CD8-positive, alpha-beta memory T cell (primary cell): ENCODE measurements around the gene WDCP. TPM values are rescaled to one million over a fixed set of nuclear protein-coding genes. Genes with fewer than 3 reads are reported as not detected.

Experiments
- CTCF ChIA-PET: fragments of 350-600 bp; sonication (Branson Sonifier 250); formaldehyde crosslinking; loops from one replicate; lab custom pipeline; 2021; ENCODE audit warnings: antibody characterized with exemption; lab: Charles Lee
- POLR2A ChIA-PET: fragments of 350-600 bp; sonication (Branson Sonifier 250); formaldehyde crosslinking; loops from one replicate; lab custom pipeline; 2021; ENCODE audit warnings: antibody characterized with exemption; lab: Charles Lee
- DNase-seq, 5 donors: peaks; one replicate each; pipeline versions ENCODE4 v3.0.0 to v3.0.0-alpha.2; 2020 to 2022; ENCODE audit warnings: mixed read lengths in 1 of 5
- H3K27ac ChIP-seq: one replicate; pipeline ENCODE4 v1.7.0; 2013; ENCODE audit warnings: low read depth, mild to moderate bottlenecking, low read length, moderate library complexity
- H3K27me3 ChIP-seq: 2 replicates; pipeline ENCODE4 v1.7.0; 2013; ENCODE audit warnings: low read length, mild to moderate bottlenecking; ENCODE audit not compliant: insufficient read depth, poor library complexity, severe bottlenecking
- H3K36me3 ChIP-seq: 2 replicates; pipeline ENCODE4 v1.7.0; 2013; ENCODE audit warnings: mild to moderate bottlenecking, low read length, moderate library complexity; ENCODE audit not compliant: insufficient read depth
- H3K4me1 ChIP-seq: 2 replicates; pipeline ENCODE4 v1.7.0; 2013; ENCODE audit warnings: mild to moderate bottlenecking, low read length, moderate library complexity; ENCODE audit not compliant: insufficient read depth
- H3K4me3 ChIP-seq: 2 replicates; pipeline ENCODE4 v1.7.0; 2013; ENCODE audit warnings: mild to moderate bottlenecking, low read length
- H3K9me3 ChIP-seq: 2 replicates; pipeline ENCODE4 v1.7.0; 2013; ENCODE audit warnings: mild to moderate bottlenecking, low read length
- H3K27ac Mint-ChIP-seq, 8 donors: one replicate each; pipeline ENCODE4 v1.8.0; 2020 to 2021; ENCODE audit warnings: mixed read lengths in 8 of 8, mild to moderate bottlenecking in 6 of 8, inconsistent platforms in 3 of 8, moderate library complexity in 3 of 8
- H3K27me3 Mint-ChIP-seq, 2 donors: one replicate each; pipeline ENCODE4 v1.8.0; 2020 to 2021; ENCODE audit warnings: mixed read lengths in 2 of 2, mild to moderate bottlenecking in 1 of 2, moderate library complexity in 1 of 2
- H3K36me3 Mint-ChIP-seq, 3 donors: one replicate each; pipeline ENCODE4 v1.8.0; 2020 to 2021; ENCODE audit warnings: mixed read lengths in 3 of 3, inconsistent platforms in 1 of 3, mild to moderate bottlenecking in 1 of 3
- H3K4me1 Mint-ChIP-seq, 3 donors: one replicate each; pipeline ENCODE4 v1.8.0; 2020 to 2021; ENCODE audit warnings: mixed read lengths in 3 of 3, inconsistent platforms in 1 of 3, mild to moderate bottlenecking in 1 of 3
- H3K4me3 Mint-ChIP-seq, 7 donors: one replicate each; pipeline ENCODE4 v1.8.0; 2020 to 2021; ENCODE audit warnings: mixed read lengths in 7 of 7, mild to moderate bottlenecking in 6 of 7, moderate library complexity in 4 of 7, inconsistent platforms in 2 of 7
- H3K9me3 Mint-ChIP-seq, 5 donors: one replicate each; pipeline ENCODE4 v1.8.0; 2020 to 2022; ENCODE audit warnings: mixed read lengths in 5 of 5, mild to moderate bottlenecking in 3 of 5, moderate library complexity in 2 of 5, inconsistent platforms in 1 of 5
- polyA plus RNA-seq: library from polyadenylated mRNA; unstranded; fragments of 300-500 nt; fragmentation: Illumina TruSeq; gene quantifications from one replicate; pipeline ENCODE4 v1.2.3, GENCODE V29; 2021
- total RNA-seq, 2 experiments: library from RNA; stranded (reverse); gene quantifications; one replicate each; pipeline ENCODE4 v1.2.3, GENCODE V29; 2021

WDCP gene
- total and polyA plus RNA-seq, 3 experiments from 2014 or later, result 4.3 to 31.9 (median 29.4) TPM

- Mint-ChIP-seq H3K27me3 (peaks cover 25 to 46% of the 10 kb centered on the region in 2 donors), H3K4me1 (peaks cover 9 to 15% (median 9%) of the 10 kb centered on the region in 3 donors), H3K27ac (peak overlapping the region in 1 of 8 donors; percentile 35), H3K4me3 (peak overlapping the region in 2 of 7 donors; percentile 7 to 30), H3K9me3 (no peaks in the 10 kb centered on the region), H3K36me3 (peaks cover 0 to 1% (median 0%) of the 10 kb centered on the region in 3 donors)
- no peak overlapping the region for H3K4me3 ChIP-seq
- ChIA-PET CTCF (no interaction called here), POLR2A (no interaction called here)
- no peak for DNase-seq
- H3K36me3 ChIP-seq, result no peaks in the 10 kb centered on the region
- peak overlapping the region; percentile 82 for H3K27ac ChIP-seq
- H3K9me3 ChIP-seq, result no peaks in the 10 kb centered on the region
- peaks cover 10% of the 10 kb centered on the region for H3K27me3 ChIP-seq
- H3K4me1 ChIP-seq, result no peaks in the 10 kb centered on the region
These were observed 35.7 kb downstream of the WDCP start for GRCh38 chr2:24011250-24012104.

- Histone ChIP-seq H3K4me1 (no peaks in the 10 kb centered on the region), H3K9me3 (no peaks in the 10 kb centered on the region), H3K27me3 (peaks cover 10% of the 10 kb centered on the region), H3K27ac (peak overlapping the region; percentile 82), H3K4me3 (no peak overlapping the region), H3K36me3 (no peaks in the 10 kb centered on the region)
- Mint-ChIP-seq H3K4me1 (peaks cover 9 to 15% (median 9%) of the 10 kb centered on the region in 3 donors), H3K27me3 (peaks cover 25 to 46% of the 10 kb centered on the region in 2 donors), H3K27ac (peak overlapping the region in 1 of 8 donors; percentile 81), H3K9me3 (no peaks in the 10 kb centered on the region), H3K4me3 (peak overlapping the region in 2 of 7 donors; percentile 23 to 24), H3K36me3 (peaks cover 0 to 1% (median 0%) of the 10 kb centered on the region in 3 donors)
- ChIA-PET CTCF (no interaction called here), POLR2A (no interaction called here)
- DNase-seq, result no peak
These were observed 36.5 kb downstream of the WDCP start for GRCh38 chr2:24010477-24011249.

- Mint-ChIP-seq H3K36me3 (peaks cover 0 to 1% (median 0%) of the 10 kb centered on the region in 3 donors), H3K4me3 (peak within 1 kb of the TSS in 4 of 7 donors; percentile 18 to 55 (median 34)), H3K27ac (peak within 1 kb of the TSS in 1 of 8 donors; percentile 81), H3K9me3 (no peaks in the 10 kb centered on the region), H3K27me3 (peaks cover 25 to 46% of the 10 kb centered on the region in 2 donors), H3K4me1 (peaks cover 9 to 15% (median 9%) of the 10 kb centered on the region in 3 donors)
- H3K27me3 ChIP-seq, result peaks cover 10% of the 10 kb centered on the region
- no peak within 1 kb of the TSS for H3K4me3 ChIP-seq
- CTCF ChIA-PET, result no interaction called here
- no peaks in the 10 kb centered on the region for H3K4me1 ChIP-seq
- H3K27ac ChIP-seq, result peak within 1 kb of the TSS; percentile 82
- POLR2A ChIA-PET, result no interaction called here
- DNase-seq, result no peak
- H3K9me3 ChIP-seq, result no peaks in the 10 kb centered on the region
- H3K36me3 ChIP-seq, result no peaks in the 10 kb centered on the region
These were observed 37.3 kb downstream of the WDCP start, which contains the start of gene MFSD2B for GRCh38 chr2:24009680-24010476. TSS of gene MFSD2B (plus strand) at chr2:24010085. CDS start at chr2:24010097, 12 bp downstream.

DNA sequence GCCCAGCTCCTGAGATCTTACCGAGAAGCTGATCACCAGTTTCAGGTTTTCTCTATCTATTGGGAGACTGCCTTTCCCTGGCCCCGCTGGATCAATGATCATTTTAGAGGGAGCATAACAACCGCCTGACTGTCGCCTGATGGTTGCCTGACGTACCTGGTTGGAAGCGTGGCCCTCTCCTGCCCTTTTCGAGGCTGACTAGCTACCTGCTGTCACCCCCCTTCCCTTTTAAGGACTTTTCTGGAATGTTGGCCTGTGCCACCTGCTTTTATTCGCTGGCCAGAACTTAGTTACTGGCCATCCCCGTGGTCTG is 37.9 kb downstream of the WDCP start:
- Histone ChIP-seq H3K36me3 (no peaks in the 10 kb centered on the region), H3K27ac (peak overlapping the region; percentile 82), H3K27me3 (peaks cover 10% of the 10 kb centered on the region), H3K4me3 (no peak overlapping the region), H3K4me1 (no peaks in the 10 kb centered on the region), H3K9me3 (no peaks in the 10 kb centered on the region)
- Mint-ChIP-seq H3K9me3 (no peaks in the 10 kb centered on the region), H3K27me3 (peaks cover 25 to 42% of the 10 kb centered on the region in 2 donors), H3K36me3 (no peaks in the 10 kb centered on the region), H3K4me3 (peak overlapping the region in 3 of 7 donors; percentile 18 to 55 (median 26)), H3K4me1 (peaks cover 9 to 15% (median 9%) of the 10 kb centered on the region in 3 donors), H3K27ac (peak overlapping the region in 1 of 8 donors; percentile 19)
- ChIA-PET POLR2A (no interaction called here), CTCF (no interaction called here)
- no peak for DNase-seq

DNA sequence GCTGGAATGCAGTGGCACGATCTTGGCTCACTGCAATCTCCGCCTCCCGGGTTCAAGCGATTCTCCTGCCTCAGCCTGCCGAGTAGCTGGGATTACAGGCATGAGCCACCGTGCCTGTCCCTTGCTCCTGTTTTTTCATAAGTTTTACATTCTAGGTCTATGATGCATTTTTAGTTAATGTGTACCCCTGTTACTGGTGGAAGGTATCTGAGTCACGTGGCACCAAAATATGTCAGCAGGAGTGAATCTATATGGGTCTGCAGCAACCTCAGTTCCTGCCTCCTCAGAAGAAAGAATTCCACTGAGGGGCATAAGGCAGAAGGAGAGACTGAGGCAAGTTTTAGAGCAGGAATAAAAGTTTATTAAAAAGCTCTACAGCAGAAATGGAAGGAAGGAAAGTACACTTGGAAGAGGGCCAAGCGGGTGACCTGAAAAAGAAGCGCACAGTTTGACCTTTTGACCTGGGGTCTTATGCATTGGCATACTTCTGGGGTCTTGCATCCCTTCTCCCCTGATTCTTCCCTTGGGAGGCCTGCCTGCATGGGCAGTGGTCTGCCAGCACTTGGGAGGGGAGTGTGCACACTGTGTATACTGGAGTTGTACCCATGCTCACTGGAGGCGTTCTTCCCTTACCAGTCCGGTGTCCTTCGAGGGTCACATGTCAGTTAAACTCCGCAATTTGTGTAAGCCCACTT is 38.4 kb downstream of the WDCP start:
- H3K36me3 ChIP-seq, result no peaks in the 10 kb centered on the region
- H3K4me3 ChIP-seq, result no peak overlapping the region
- H3K4me1 ChIP-seq, result no peaks in the 10 kb centered on the region
- Mint-ChIP-seq H3K27ac (no peak overlapping the region), H3K27me3 (peaks cover 25 to 41% of the 10 kb centered on the region in 2 donors), H3K9me3 (no peaks in the 10 kb centered on the region), H3K36me3 (no peaks in the 10 kb centered on the region), H3K4me1 (peaks cover 9 to 15% (median 9%) of the 10 kb centered on the region in 3 donors), H3K4me3 (peak overlapping the region in 4 of 7 donors; percentile 18 to 55 (median 34))
- no peaks in the 10 kb centered on the region for H3K9me3 ChIP-seq
- ChIA-PET CTCF (no interaction called here), POLR2A (no interaction called here)
- peaks cover 10% of the 10 kb centered on the region for H3K27me3 ChIP-seq
- no peak for DNase-seq
- H3K27ac ChIP-seq, result peak overlapping the region; percentile 82

- Mint-ChIP-seq H3K27ac (no peak overlapping the region), H3K4me3 (no peak overlapping the region), H3K9me3 (no peaks in the 10 kb centered on the region), H3K36me3 (peaks cover 0 to 4% (median 0%) of the 10 kb centered on the region in 3 donors), H3K27me3 (peaks cover 23 to 31% of the 10 kb centered on the region in 2 donors), H3K4me1 (peaks cover 9 to 15% (median 9%) of the 10 kb centered on the region in 3 donors)
- POLR2A ChIA-PET, result no interaction called here
- DNase-seq, result no peak
- H3K4me3 ChIP-seq, result no peak overlapping the region
- H3K27ac ChIP-seq, result no peak overlapping the region
- no peaks in the 10 kb centered on the region for H3K9me3 ChIP-seq
- H3K36me3 ChIP-seq, result no peaks in the 10 kb centered on the region
- H3K27me3 ChIP-seq, result peaks cover 10% of the 10 kb centered on the region
- CTCF ChIA-PET, result no interaction called here
- H3K4me1 ChIP-seq, result no peaks in the 10 kb centered on the region
These were observed 39.5 kb downstream of the WDCP start for GRCh38 chr2:24007693-24008092.

DNA sequence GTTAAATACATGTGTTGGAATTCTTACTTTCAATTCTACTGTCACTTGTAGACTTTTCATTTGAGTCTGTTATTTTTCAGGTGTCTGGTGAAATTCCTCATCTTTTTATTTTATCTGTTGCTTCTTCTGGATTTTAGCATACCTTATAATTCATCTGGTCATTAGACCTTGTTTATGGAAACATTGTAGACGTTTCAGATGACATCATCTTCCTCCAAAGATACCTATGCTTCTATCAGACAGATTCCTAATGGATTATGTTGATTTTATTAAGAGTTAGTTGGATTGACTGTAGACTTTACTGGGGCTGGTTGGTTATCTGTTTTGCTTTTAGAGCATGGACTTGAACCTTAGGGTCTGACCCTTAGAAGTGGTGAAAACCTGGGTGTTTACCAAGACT is 52.6 kb downstream of the WDCP start:
- Histone ChIP-seq H3K9me3 (no peaks in the 10 kb centered on the region), H3K4me1 (no peaks in the 10 kb centered on the region), H3K4me3 (no peak overlapping the region), H3K36me3 (no peaks in the 10 kb centered on the region), H3K27ac (no peak overlapping the region), H3K27me3 (no peaks in the 10 kb centered on the region)
- Mint-ChIP-seq H3K36me3 (peaks cover 0 to 20% (median 17%) of the 10 kb centered on the region in 3 donors), H3K9me3 (no peaks in the 10 kb centered on the region), H3K4me1 (peaks cover 0 to 1% (median 0%) of the 10 kb centered on the region in 3 donors), H3K27me3 (no peaks in the 10 kb centered on the region), H3K27ac (no peak overlapping the region), H3K4me3 (no peak overlapping the region)
- ChIA-PET CTCF (interaction anchor here (1.6 kb wide), 1 partner anchor 90 kb away, joined by 4 read pairs; the partner anchor contains the start of gene TP53I3), POLR2A (interaction anchor here (1.1 kb wide), 1 partner anchor 169 kb away, joined by 4 read pairs; no protein-coding TSS in a partner anchor)
- no peak for DNase-seq
